ENCODE data around the gene SAP130. TPM values are rescaled to one million over a fixed set of nuclear protein-coding genes. Genes with fewer than 3 reads are reported as not detected.

Gene SAP130
- total and polyA plus RNA-seq, 7 donors, result 6.3 to 14.3 (median 10.5) TPM

GRCh38 chr2:128012698-128013097 is 15.2 kb downstream of the SAP130 start:
- 86 to 95% (median 89%) methylated on average over 3 of the region's 3 CpGs for WGBS, 3 donors
- DNase-seq, result no peak
- Histone ChIP-seq H3K27ac (no peak overlapping the region), H3K27me3 (ENCODE audit: insufficient read depth in 3 of 3, low read length in 2 of 3) (no peaks in the 10 kb centered on the region), H3K9me3 (no peaks in the 10 kb centered on the region), H3K4me3 (no peak overlapping the region), H3K4me1 (no peaks in the 10 kb centered on the region), H3K36me3 (ENCODE audit: insufficient read depth in 1 of 2, low read depth in 1 of 2) (peaks cover 21 to 100% of the 10 kb centered on the region in 2 donors)
- no peak for ATAC-seq
- intact Hi-C loops (cut with DNase I), result no loop called here
- TF ChIP-seq CTCF (IDR thresholded peaks at IDR 0.05), result no peak

- H3K36me3 ChIP-seq (ENCODE audit: insufficient read depth in 1 of 2, low read depth in 1 of 2), result peaks cover 20 to 99% of the 10 kb centered on the region in 2 donors
- intact Hi-C loops (cut with DNase I), result no loop called here
- TF ChIP-seq CTCF (IDR thresholded peaks at IDR 0.05), result no peak
- no peak for DNase-seq
- H3K4me1 ChIP-seq, result no peaks in the 10 kb centered on the region
- H3K9me3 ChIP-seq, result no peaks in the 10 kb centered on the region
- peak overlapping the region; percentile 15 for H3K27ac ChIP-seq
- peak in 1 of 4 donors; percentile 58 for ATAC-seq
- 96 to 98% (median 98%) methylated on average over 6 of the region's 6 CpGs for WGBS, 3 donors
- no peaks in the 10 kb centered on the region for H3K27me3 ChIP-seq (ENCODE audit: insufficient read depth in 3 of 3, low read length in 2 of 3)
- H3K4me3 ChIP-seq, result no peak overlapping the region
Measured at GRCh38 chr2:128008074-128008672, 19.7 kb downstream of the SAP130 start.

- Histone ChIP-seq H3K4me3 (no peak overlapping the region), H3K4me1 (no peaks in the 10 kb centered on the region), H3K36me3 (ENCODE audit: insufficient read depth in 1 of 2, low read depth in 1 of 2) (peaks cover 13 to 98% of the 10 kb centered on the region in 2 donors), H3K27me3 (ENCODE audit: insufficient read depth in 3 of 3, low read length in 2 of 3) (no peaks in the 10 kb centered on the region), H3K9me3 (no peaks in the 10 kb centered on the region), H3K27ac (no peak overlapping the region)
- intact Hi-C loops (cut with DNase I), result no loop called here
- DNase-seq, result no peak
- no peak for TF ChIP-seq CTCF (IDR thresholded peaks at IDR 0.05)
- no peak for ATAC-seq
- 77 to 85% (median 80%) methylated on average over 2 of the region's 2 CpGs for WGBS, 3 donors
Measured at GRCh38 chr2:128004509-128004908, 23.4 kb downstream of the SAP130 start.

GRCh38 chr2:128003463-128003862 is 24.4 kb downstream of the SAP130 start:
- DNase-seq (no peak), ATAC-seq (no peak)
- H3K4me1 ChIP-seq, result no peaks in the 10 kb centered on the region
- no peaks in the 10 kb centered on the region for H3K27me3 ChIP-seq (ENCODE audit: insufficient read depth in 3 of 3, low read length in 2 of 3)
- H3K4me3 ChIP-seq, result no peak overlapping the region
- peaks cover 18 to 98% of the 10 kb centered on the region in 2 donors for H3K36me3 ChIP-seq (ENCODE audit: insufficient read depth in 1 of 2, low read depth in 1 of 2)
- intact Hi-C loops (cut with DNase I), result no loop called here
- TF ChIP-seq CTCF (IDR thresholded peaks at IDR 0.05), result no peak
- 90 to 95% (median 92%) methylated on average over 6 of the region's 6 CpGs for WGBS, 3 donors
- no peak overlapping the region for H3K27ac ChIP-seq
- no peaks in the 10 kb centered on the region for H3K9me3 ChIP-seq

GRCh38 chr2:127996160-127996559 is 31.7 kb downstream of the SAP130 start:
- DNase-seq (no peak), ATAC-seq (peak in 2 of 4 donors; percentile 52 to 65)
- Histone ChIP-seq H3K4me1 (peaks cover 12% of the 10 kb centered on the region), H3K27me3 (ENCODE audit: insufficient read depth in 3 of 3, low read length in 2 of 3) (no peaks in the 10 kb centered on the region), H3K27ac (peak overlapping the region; percentile 65), H3K4me3 (no peak overlapping the region), H3K36me3 (ENCODE audit: insufficient read depth in 1 of 2, low read depth in 1 of 2) (peaks cover 14 to 99% of the 10 kb centered on the region in 2 donors), H3K9me3 (no peaks in the 10 kb centered on the region)
- intact Hi-C loops (cut with DNase I), result no loop called here
- TF ChIP-seq CTCF (IDR thresholded peaks at IDR 0.05), result no peak
- WGBS, 3 donors, result 67 to 79% (median 76%) methylated on average over 9 of the region's 9 CpGs
